GM21423 (cell line): ENCODE data around the gene ATP13A2.

Experiments
- ATAC-seq: cut with Tn5 transposase; IDR thresholded peaks from one replicate; pipeline ENCODE4 v1.9.1; 2021; ENCODE audit warnings: mild to moderate bottlenecking, moderate library complexity; ENCODE audit not compliant: unreplicated experiment

The ATP13A2 gene

DNA sequence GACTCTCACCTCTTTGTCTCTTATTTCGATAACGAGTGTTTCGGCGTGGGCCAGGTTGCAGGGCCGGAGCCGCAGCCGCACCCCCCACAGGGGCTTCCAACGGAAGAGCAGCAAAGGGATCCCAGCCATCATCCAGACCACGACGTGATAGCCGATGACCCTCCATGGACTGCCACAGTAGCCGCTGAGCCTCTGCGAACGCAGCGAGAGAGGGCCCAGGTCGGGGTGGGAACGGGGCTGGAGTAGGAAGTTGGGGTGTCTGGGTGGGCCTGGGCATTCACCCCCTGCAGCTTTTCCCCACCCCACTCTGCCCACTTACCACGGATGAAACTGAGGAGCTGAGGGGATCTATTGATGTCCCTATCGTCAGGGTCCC lies 6.4 kb downstream of the ATP13A2 start:
- no peak for ATAC-seq

DNA sequence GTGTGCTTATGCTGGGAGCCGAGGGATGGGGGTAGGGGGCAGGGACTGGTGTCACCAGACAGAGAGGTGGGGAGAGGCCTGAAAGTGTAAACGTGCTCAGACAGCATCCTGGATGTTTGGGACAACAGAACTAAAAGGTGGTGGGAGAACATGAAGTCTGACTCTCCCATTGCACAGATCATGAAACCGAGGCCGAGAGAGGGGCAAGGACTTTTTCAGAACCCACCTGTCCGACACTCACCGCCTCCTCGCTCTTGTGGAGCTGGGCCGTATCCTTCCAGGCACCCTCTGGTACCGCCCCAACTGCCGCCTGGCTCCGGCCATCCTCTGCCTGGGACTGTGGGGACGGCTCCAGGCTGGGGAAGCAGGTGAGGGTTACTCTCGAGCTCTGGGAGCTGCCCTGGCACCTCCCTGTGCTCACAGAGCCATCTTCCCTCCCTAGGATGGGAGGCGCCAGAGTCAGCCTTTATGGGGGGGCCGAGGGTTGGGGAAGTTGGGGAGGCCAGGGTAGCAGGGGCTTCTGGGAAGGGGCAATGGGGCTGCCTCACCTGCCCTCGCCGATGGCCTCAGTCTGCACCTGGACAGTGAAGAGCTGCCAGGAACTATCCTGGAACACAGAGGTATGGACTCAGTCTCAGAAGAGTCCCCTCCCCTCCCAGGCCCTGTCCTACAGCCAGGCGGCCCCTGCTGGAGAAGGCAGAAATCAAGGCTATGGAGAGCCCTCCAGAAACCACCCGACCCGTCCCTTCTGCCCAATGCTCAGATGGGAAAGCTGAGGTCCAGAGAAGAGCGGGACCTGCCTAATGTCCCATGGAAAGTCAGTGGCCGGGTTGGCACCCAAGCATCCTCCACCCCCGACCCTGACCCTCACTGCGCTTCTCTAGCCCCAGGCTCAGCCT lies 7.0 kb downstream of the ATP13A2 start:
- ATAC-seq: no peak

DNA sequence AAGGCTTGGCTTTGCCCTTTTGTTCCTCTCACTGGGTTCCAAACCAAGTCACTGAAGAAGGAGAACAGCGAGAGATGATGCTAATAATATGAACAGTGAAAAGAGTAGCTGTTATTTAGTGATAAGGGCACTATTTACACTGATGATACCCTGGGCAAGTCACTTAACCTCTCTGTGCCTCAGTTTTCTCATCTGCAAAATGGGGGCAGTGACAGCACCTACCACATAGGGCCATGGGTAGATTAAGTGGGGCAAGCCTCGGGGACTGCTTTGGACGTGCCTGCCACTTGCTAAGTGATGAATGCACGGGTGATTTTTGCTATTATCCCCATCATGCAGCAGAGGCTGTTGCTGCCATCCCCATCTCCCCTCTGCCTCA lies 9.2 kb downstream of the ATP13A2 start:
- ATAC-seq: no peak

DNA sequence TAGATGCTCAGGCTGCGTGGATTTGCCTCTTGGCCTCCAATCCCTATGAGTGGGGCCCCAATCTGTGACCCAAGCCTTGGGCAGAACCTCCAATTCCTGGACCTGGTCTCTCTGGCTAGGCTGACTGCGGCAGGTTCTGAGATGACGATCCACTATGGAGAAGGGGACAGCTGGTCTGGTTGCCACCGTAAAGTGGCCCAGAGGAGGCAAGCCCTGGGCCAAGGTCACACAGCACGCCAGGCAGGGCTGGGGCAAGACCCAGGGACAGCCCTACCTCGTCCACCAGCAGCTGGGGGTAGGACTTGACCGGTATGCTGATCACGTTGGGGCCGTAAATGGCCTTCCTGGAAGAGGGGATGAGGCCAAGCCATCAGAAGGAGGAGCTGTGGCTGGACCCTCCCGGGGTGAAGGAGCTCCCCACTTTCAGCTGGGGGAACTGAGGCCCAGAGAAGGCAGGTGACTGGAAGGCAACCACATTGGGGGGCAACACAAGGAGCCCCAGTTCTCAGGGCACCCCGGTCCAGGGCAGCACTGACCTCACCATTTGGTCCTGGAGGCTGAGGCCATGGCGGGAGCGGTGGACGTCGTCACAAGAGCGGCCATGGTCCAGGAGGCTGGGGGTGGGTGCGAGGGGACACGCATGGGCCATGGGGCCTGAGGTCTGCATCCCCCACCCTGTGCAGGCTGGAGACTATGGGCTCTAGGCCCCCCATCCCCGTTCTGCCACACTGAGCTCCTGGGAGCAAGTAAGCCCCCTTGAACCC lies 9.8 kb downstream of the ATP13A2 start:
- no peak for ATAC-seq

- ATAC-seq: no peak
Measured at GRCh38 chr1:16999863-17000262, 11.9 kb downstream of the ATP13A2 start.

DNA sequence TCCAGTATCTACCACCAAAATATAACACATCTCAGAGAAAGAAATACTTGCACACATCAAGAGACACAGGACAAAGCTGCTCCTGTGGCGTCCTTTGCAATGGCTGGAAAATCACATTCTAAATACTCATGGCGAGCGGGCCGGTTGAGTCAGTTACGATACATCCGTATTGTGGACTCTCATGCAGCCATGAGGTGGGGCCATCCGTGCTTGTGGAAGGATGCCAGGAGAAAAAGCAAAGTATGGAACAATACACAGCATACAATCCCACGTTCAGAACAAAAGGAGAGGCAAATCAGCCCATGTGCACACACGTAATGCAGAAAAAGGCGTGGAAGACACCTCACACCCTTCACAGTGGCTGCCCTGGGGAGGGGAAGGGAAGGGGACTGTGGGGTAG lies 13.1 kb downstream of the ATP13A2 start:
- ATAC-seq: no peak

GRCh38 chr1:16996845-16997244 lies 14.9 kb downstream of the ATP13A2 start:
- no peak for ATAC-seq

DNA sequence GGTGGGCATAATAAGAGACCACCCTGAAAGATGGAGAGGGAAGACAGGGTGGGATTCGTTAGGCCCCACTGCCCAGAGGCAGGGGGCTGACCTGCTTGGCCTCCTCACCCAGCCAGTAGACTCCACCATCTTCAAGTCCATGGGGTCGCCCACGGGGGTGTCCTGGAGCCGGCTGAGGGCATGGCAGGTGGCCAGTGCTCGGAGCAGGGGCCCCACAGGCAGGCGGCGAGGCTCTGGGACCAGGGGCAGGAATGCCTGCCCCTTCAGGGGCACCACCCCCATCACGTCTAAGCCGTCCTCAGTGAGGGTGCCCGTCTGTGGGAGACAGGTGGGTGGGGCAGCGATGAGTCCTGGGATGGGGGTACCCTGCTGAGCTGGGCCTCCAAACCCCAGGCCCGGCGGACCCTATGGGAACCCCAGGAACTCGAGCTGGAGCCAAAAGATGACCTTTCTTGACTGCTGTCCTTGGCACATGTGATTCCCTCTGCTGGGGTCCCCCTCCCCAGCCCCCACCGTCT lies 18.1 kb downstream of the ATP13A2 start:
- ATAC-seq: no peak

DNA sequence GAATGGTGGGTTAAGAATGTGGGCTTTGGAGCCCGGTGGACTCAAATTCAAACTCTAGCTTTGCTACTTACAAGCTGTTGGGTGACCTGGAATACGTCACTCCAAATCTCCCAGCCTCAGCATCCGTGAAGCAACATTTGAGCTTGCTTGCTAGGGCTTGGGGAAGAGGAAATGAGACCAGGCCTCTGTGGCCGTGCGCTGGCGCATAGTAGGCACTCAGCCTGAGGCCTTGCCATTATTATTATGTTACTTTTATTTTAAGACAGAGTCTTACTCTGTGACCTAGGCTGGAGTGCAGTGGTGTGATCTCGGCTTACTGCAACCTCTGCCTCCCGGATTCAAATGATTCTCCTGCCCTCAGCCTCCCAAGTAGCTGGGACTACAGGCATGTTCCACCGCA lies 19.1 kb downstream of the ATP13A2 start:
- no peak for ATAC-seq

DNA sequence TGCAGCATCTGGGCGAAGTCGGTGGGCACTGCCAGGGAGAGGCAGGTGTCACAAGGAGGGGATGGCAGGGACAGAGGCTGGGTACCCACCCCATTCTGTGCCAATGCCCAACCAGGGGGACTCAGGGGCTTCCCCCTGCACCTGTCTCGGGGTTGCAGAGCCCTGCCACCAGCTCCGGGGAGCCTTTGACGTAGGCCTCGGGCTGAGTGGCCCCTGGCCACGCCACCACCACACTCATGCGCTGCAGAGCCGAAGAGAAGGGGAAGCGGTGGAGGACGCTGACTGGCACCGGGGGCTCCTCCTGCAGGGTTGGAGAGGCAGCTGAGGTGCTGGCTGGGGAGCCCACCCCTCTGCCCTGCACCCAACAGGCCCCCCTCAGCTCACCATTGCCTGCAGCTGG lies 19.6 kb downstream of the ATP13A2 start:
- no peak for ATAC-seq

GRCh38 chr1:16991571-16991970 lies 20.2 kb downstream of the ATP13A2 start:
- no peak for ATAC-seq

- ATAC-seq: no peak
Measured at GRCh38 chr1:16989676-16990391, 21.9 kb downstream of the ATP13A2 start.

GRCh38 chr1:16988210-16988609 lies 23.5 kb downstream of the ATP13A2 start:
- no peak for ATAC-seq

- no peak for ATAC-seq
Measured at GRCh38 chr1:16986962-16987361, 24.8 kb downstream of the ATP13A2 start.

GRCh38 chr1:16986560-16986959 lies 25.2 kb downstream of the ATP13A2 start:
- no peak for ATAC-seq

DNA sequence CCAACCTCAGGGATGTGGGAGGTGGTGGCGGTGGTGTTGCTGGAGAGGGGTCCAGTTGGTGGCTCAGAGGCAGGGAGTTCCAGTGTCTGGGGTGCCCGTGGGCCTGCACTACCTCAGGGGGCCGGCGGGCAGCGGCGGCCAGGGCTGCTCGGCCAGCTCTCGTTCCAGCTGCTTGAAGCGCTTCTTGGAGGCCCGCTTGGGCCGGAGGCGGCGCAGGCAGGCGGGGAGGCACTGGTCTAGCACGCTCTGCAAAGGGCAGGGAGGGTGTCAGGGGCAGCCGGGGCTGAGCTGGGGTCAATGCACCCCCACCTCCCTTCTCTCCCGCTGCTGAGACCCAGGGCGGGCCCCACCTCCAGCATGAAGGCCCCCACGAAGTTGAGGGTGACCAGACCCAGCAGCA lies 25.6 kb downstream of the ATP13A2 start:
- no peak for ATAC-seq

DNA sequence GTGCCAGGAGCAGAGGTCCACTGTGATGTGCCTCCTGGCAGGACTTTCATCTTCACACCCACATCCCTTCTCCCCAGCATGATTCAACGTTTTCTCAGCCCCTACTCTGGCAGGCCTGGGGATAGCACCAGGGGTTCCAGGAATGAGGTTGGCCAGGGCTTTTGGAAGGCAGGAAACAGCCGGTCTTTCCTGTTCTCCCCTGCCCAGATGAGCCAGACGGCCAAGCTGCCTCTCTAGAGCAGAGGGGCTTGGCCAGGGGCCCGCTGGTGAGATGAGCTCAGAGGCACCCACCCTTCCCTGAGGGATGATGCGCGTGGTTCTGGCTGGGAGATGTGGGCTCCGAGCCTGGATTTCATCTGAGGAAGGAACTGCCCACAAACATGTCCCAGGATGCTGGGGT lies 27.0 kb downstream of the ATP13A2 start:
- no peak for ATAC-seq

GRCh38 chr1:16983649-16984048 lies 28.1 kb downstream of the ATP13A2 start:
- no peak for ATAC-seq

- no peak for ATAC-seq
Measured at GRCh38 chr1:16982902-16983301, 28.8 kb downstream of the ATP13A2 start.

- no peak for ATAC-seq
Measured at GRCh38 chr1:16981269-16981849, 30.4 kb downstream of the ATP13A2 start.
